Stimulated activated CD4-positive, alpha-beta T cell treated with anti-CD3 and anti-CD28 coated beads, Interleukin-15, amount 100 ng/mL, for 1 hour (primary cell): ENCODE results near the gene ICAM2.

ENCODE experiments used
- DNase-seq, 2 donors: peaks; one replicate each; pipeline ENCODE4 v3.0.0-alpha.2; 2020; ENCODE audit warnings: low read depth in 1 of 2, low spot score in 1 of 2

The ICAM2 gene

GRCh38 chr17:64020056-64020766 is at the start of gene ICAM2:
ICAM2 (minus strand) TSS chr17:64020633; CDS start chr17:64006691, 13,942 bp downstream.
- DNase-seq, result peak; percentile 60 to 79

- no peak for DNase-seq
Observed at GRCh38 chr17:64070213-64070612, 49.8 kb upstream of the ICAM2 start.

DNA sequence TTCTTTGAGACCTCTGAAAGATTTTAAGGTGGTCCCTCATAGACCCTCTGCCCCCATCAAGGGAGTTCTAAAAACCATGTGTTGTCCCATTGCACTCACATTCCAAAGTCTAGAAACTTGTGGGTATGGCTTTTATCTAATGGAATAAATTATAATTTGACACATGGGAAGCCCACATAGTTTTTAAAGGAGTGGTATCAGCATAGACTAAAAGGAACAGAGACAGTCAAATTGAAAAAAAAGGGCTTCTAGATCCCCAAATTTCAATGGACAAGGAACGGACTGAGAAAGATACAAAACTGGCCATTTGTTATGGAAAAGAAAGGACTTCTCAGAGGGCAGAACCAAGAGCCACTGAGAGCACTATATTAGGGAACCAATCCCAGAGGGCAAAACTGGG is 48.7 kb upstream of the ICAM2 start:
- no peak for DNase-seq

GRCh38 chr17:64067657-64068056 is 47.2 kb upstream of the ICAM2 start:
- DNase-seq, result no peak

GRCh38 chr17:64066716-64067115 is 46.3 kb upstream of the ICAM2 start:
- peak in 1 of 2 donors; percentile 31 for DNase-seq

GRCh38 chr17:64065161-64065560 is 44.7 kb upstream of the ICAM2 start:
- no peak for DNase-seq

DNA sequence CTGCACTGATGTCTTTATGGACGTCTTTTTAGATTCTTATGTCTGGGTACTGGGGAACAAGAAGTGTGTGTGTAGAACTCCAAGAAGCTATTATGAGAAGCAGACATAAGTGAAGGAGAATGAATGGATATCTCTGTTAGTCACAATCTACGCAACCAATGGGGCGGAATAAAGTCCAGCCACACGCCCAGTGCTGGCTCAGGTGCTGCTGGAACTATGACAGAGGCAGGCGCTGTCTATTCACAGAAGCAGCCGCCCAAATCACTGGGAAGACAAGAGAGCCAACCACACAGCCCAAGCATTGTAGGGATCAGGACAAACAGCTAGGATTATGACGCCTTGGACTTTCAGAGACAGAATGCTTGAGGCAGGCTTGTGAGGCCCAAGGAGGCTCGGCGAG is 43.9 kb upstream of the ICAM2 start:
- DNase-seq, result no peak

DNA sequence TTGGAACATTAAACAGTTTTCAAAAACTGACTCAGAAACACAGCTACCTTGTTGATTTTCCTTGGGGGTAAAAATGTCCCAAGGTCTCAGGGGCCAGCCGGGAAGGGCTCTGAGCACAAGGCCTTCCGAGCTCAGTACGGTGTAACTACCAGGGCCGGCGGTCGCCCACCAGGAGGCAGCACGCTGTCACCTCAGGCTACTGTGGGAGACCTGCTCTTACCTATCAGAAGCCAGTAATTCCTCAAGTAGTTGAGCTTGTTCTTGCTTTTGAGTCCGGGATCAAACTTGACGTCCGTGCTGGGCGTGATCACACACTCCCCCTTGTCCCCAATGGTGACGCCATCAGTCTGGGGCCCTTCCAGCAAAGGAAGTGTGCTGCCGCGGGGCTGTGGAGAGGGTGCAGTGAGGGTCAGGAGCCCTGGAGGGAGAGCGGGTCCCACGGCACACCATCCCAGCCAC is 43.4 kb upstream of the ICAM2 start:
- DNase-seq, result peak; percentile 26 to 44

DNA sequence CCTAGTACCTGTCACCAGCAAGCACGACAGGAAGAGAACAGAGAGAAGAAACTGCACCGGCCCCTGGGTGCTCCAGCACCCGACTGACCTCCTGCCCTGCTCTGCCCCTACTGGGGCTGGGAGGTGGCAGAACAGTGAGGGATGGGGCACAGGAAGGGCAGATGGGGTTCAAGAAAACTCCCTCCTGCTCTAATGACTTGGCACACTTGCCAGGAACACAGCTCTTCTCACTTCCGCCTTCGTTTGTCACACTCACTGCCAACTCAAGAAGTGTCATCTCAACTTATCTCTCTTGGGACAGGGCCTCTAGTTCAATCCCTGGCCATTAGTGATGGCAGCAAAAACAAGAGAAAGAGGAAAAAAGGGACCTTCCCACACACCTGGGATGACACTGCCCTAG is 42.7 kb upstream of the ICAM2 start:
- DNase-seq, result no peak

- DNase-seq, result no peak
Observed at GRCh38 chr17:64061178-64061898, 40.9 kb upstream of the ICAM2 start.

DNA sequence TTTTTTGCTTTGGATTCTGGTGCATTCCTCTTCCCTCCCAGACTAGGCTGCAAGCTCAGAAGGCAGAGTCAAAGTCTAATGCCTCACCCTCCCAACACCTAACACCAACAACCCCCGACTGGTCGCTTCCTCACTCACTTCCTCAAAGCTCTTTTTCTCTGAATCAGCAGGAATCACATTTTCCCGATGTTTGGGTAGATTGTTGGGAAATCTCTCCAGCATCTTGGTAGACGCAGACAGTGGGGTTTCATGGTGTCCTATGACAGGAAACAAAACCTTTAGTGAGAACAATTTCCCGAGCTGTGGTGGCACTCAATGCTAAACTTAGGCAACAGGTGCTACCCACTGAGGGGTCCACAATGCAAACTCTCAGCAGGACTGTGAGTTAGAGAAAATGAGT is 39.9 kb upstream of the ICAM2 start:
- no peak for DNase-seq

DNA sequence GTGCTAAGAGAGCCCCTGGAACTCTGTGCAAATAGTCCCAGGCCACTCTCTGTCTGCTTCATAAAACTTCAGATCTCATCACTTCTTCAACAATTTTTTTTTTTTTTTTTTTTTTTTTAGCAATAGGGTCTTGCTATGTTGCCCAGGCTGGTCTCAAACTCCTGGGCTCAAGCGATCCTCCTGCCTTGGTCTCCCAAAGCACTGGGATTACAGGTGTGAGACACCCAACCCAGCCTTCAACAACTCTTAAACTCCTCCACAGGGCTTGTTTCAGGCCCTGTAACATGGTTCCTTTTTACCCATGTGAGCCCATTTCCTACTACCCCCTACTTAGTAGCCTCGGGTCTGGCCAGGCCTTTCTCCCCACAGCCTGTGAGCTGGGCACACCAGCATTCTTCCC is 39.3 kb upstream of the ICAM2 start:
- no peak for DNase-seq

- no peak for DNase-seq
Observed at GRCh38 chr17:64058621-64059020, 38.2 kb upstream of the ICAM2 start.

DNA sequence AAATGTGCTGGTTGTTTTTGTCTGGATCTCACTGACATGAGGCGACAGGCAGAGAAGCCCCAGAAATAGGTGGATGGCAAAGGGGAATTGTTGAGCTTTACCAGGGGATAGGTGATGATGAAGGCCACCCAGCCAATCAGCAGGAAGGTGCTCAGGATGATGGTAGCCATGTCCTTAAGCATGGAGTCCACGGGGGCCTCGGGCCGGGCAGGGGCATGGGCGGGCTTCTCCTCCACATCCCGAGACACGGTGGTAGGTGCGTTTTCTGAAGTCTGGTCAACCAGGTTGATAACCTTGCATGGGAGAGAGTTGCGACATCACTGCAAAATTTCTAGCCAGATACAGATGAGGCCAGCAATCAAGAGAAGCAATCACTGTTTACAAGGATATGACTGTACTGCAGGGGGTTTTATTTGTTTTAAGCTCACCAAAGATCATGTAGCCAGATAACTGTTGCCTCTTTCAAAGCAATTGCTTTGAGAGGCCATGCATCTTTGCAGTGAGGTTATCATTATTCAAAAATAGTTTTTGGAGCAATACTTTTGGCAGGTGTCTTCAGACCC is 37.3 kb upstream of the ICAM2 start:
- DNase-seq, result no peak

DNA sequence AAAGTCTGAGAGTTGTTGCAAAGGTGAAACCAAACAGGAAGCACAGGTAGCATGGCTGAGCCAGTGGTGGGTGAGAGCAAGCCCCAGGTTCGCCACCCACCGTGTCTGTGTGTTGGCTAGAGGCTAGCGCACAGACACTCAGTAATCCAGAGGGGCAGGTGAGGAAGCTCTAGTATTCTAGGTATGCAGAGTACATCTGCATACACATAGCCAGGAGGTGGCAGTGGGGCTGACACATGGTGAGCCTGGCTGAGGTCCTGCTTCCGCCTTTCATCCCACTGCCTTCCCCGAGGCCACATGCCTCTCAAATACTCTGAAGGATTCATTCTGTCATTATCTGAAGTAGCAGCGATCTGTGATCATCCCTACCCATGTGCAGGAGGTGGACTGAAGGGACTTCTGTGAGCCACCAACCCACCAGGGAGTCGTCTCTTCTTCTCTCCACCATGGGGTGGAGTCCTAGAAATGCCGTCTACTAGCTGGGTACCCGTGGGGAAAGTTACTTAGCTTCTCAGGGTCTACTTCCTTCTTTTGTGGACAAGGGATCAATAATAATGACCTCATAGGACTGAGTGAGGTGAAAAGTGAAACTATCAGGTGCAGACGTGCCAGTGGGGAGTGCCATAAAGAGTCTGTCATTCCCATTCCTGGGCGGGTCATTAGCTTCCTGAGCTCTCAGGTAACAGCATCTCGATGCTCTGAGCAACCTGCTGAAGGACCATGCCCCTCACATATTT is 36.0 kb upstream of the ICAM2 start:
- DNase-seq, result no peak

DNA sequence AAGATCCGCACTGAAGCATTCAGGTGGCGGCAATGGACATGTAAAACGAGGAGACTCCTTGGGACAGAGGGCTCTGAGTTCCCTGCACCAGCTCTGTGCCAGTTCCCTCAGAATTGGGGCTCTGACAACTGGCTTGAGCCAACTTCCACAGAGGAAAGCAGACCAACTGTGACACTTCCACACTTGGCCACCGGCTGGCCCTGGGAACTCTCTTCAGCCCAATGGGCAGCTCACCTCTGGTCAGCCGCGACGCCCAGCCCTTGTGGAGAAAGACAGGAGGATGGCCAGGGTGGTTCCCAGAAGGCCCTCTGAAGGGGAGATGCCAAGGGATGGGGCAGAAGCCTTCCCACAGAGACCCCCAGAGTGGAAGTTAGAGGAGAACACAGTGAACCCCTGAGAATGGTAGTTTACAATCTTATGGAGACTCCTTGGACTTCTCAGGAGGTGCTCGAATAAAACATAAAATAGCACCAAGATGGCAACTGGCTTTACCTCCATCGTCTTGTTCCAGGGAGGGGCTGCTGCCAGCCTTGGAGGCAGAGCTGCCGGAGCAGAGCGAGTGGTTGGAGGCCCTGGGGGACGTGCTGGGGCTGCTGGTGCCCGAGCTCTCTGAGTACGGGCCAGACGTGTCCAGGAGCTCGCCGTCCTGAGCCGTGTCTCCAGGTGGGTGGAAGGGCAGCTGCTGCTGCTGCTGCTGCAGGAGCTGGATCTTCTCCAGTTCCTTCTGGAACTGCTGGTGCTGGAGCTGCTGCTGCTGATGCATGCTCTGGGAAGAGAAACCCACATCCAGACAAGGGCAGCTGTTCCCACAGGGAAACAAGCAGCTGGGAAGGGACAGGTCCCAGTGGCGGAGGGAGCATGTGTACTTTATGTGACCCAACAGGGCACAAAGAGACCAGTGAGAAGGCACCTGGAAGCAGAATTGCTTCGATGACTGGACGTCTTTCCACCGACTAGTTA is 35.0 kb upstream of the ICAM2 start:
- DNase-seq, result no peak

GRCh38 chr17:64054304-64054703 is 33.9 kb upstream of the ICAM2 start:
- DNase-seq, result no peak

- DNase-seq, result no peak
Observed at GRCh38 chr17:64053101-64053500, 32.7 kb upstream of the ICAM2 start.

- no peak for DNase-seq
Observed at GRCh38 chr17:64051153-64051552, 30.7 kb upstream of the ICAM2 start.

GRCh38 chr17:64048805-64049204 is 28.4 kb upstream of the ICAM2 start:
- DNase-seq, result no peak

GRCh38 chr17:64045176-64045575 is 24.7 kb upstream of the ICAM2 start:
- DNase-seq, result no peak
